ENCODE measurements around the gene SERPINB8.

DNA sequence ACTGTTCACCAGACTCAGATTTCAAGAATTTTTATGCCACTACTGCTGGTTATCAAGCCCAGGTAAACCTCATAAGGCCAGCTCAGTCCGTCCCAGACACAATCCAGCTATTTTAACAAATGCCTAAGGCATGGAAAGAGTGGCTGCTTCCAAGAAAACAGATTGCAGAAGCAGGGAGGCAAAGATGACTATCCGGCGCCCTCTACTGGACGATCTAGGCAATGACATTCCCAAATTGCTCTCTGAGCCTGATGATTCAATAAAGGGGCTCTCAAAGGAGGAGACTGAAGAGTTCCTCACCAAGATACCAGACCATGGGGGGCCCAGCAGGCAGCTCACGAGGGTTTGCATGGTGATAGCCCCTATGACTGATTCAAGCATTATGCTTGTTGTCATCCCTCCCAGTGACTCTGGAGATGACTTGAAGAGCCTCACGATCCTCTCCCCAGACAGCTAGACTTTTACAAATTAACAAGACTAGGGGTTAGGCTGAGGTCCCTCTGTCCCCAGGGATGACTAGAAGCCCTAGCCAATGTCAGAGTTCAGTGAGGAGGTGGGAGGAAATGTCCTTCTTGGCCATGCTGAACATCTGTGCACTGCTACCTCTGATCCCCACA is 25.0 kb downstream of the SERPINB8 start:
- TF ChIP-seq, protein P1, sequence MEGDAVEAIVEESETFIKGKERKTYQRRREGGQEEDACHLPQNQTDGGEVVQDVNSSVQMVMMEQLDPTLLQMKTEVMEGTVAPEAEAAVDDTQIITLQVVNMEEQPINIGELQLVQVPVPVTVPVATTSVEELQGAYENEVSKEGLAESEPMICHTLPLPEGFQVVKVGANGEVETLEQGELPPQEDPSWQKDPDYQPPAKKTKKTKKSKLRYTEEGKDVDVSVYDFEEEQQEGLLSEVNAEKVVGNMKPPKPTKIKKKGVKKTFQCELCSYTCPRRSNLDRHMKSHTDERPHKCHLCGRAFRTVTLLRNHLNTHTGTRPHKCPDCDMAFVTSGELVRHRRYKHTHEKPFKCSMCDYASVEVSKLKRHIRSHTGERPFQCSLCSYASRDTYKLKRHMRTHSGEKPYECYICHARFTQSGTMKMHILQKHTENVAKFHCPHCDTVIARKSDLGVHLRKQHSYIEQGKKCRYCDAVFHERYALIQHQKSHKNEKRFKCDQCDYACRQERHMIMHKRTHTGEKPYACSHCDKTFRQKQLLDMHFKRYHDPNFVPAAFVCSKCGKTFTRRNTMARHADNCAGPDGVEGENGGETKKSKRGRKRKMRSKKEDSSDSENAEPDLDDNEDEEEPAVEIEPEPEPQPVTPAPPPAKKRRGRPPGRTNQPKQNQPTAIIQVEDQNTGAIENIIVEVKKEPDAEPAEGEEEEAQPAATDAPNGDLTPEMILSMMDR (IDR thresholded peaks at IDR 0.05): peak; percentile 55 to 91 (median 74)
- TF ChIP-seq POLR2A (IDR thresholded peaks at IDR 0.05): no peak
- no peak for TF ChIP-seq EP300 (IDR thresholded peaks at IDR 0.05)

Data from tibial nerve (tissue), 4 donors.